Lower leg skin (tissue), 4 donors: ENCODE data around the gene MCMBP. TPM values are rescaled to one million over a fixed set of nuclear protein-coding genes. Genes with fewer than 3 reads are reported as not detected.

Source experiments
- DNase-seq, 2 donors: peaks; one replicate each; pipeline ENCODE4 v3.0.0-alpha.2; 2019; ENCODE audit warnings: low spot score in 2 of 2
- H3K4me3 ChIP-seq: fragments of 200-600 bp; sonication (generic); 2 replicates; pipeline ENCODE4 v1.5.1; 2017; ENCODE audit warnings: mild to moderate bottlenecking, low read depth; ENCODE audit not compliant: poor library complexity, severe bottlenecking
- CTCF ChIP-seq, 3 donors: fragments of 450-650 bp; IDR thresholded peaks; one replicate each; pipeline ENCODE4 v1.5.1; 2016; ENCODE audit warnings: antibody characterized with exemption in 3 of 3, mild to moderate bottlenecking in 3 of 3, moderate library complexity in 2 of 3
- POLR2A ChIP-seq, 2 donors: fragments of 450-650 bp; IDR thresholded peaks; one replicate each; pipeline ENCODE4 v1.6.1; 2016 to 2017; ENCODE audit warnings: antibody characterized with exemption in 2 of 2, mild to moderate bottlenecking in 1 of 2, moderate library complexity in 1 of 2
- WGBS, 2 donors: methylation state at CpG; one replicate each; pipeline ENCODE4 v1.1.5; 2018; 5-methylcytosine and 5-hydroxymethylcytosine counted together
- intact Hi-C: fragments of 100-400 bp; cut with DNase I; formaldehyde crosslinking; loops from one replicate; pipeline ENCODE4 v1.15.0; 2023; ENCODE audit warnings: low total_unique reads
- total RNA-seq, 4 donors: library from RNA; depleted of rRNA; stranded (reverse); fragments of >200 nt; gene quantifications; one replicate each; pipeline ENCODE4 v1.1.0, GENCODE V29; 2016

MCMBP gene
- total RNA-seq, 4 donors from 2014 or later, result 48.6 to 62.5 (median 52.0) TPM

DNA sequence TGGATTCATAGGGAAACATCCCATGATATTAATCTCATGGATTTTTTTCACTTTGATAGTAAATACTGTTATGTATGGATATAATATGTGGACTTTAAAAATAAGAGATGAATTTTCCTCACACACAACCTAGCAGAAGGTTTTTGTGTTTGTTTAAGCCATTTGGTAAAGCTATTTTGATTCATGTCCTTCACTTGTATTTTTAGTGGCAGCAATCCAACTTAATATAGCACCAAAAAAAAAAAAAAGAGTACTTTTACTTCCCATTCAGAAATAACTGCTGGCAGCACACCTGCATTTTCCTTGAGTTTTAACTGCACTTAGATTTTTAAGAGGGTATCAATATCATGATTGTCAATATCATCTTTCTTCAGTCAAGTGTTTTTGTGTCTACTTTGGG is 60.0 kb downstream of the MCMBP start:
- H3K4me3 ChIP-seq, result no peak overlapping the region
- intact Hi-C loops, result no loop called here
- TF ChIP-seq POLR2A (IDR thresholded peaks at IDR 0.05) (no peak), CTCF (IDR thresholded peaks at IDR 0.05) (no peak)
- DNase-seq, result no peak

- intact Hi-C loops, result no loop called here
- no peak overlapping the region for H3K4me3 ChIP-seq
- 79 to 93% methylated on average over 4 of the region's 4 CpGs for WGBS, 2 donors
- no peak for TF ChIP-seq POLR2A (IDR thresholded peaks at IDR 0.05)
- no peak for TF ChIP-seq CTCF (IDR thresholded peaks at IDR 0.05)
- no peak for DNase-seq
These were observed 61.5 kb downstream of the MCMBP start for GRCh38 chr10:119811122-119811521.

- no peak for DNase-seq
- TF ChIP-seq POLR2A (IDR thresholded peaks at IDR 0.05), result no peak
- no peak for TF ChIP-seq CTCF (IDR thresholded peaks at IDR 0.05)
- intact Hi-C loops, result no loop called here
- H3K4me3 ChIP-seq, result no peak overlapping the region
- WGBS, 2 donors, result 87 to 96% methylated on average over 3 of the region's 3 CpGs
These were observed 64.5 kb downstream of the MCMBP start for GRCh38 chr10:119807960-119808697.

- no peak for DNase-seq
- no peak overlapping the region for H3K4me3 ChIP-seq
- intact Hi-C loops, result no loop called here
- no peak for TF ChIP-seq CTCF (IDR thresholded peaks at IDR 0.05)
- TF ChIP-seq POLR2A (IDR thresholded peaks at IDR 0.05), result no peak
- WGBS, 2 donors, result 96% methylated on average over 11 of the region's 11 CpGs
These were observed 66.1 kb downstream of the MCMBP start for GRCh38 chr10:119806334-119807130.

DNA sequence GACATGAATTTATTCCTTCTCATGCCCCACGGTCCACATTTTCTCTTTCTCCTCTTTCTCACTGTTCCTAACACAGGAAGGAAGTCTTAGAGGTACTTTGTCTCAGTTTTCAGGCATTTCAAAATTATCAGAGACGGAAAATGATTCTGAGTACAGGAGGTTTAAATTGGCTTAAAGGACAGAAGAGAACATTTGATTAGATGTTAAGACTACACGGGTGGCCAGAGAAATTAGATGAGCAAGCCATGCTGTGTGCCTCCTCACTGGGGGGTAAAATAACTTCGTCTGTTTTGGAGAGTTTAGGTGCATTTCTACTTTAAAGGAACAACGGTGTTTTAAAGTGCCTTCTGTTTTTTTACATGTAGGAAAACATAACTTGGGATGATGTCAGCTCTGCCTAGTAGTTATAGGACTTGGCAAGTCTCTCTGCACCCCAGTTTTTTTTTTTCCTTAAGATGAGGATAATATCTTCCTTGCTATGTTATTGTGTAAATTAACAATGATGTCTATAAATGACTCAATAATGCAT is 66.9 kb downstream of the MCMBP start:
- intact Hi-C loops, result no loop called here
- 84 to 85% methylated on average over 5 of the region's 5 CpGs for WGBS, 2 donors
- TF ChIP-seq CTCF (IDR thresholded peaks at IDR 0.05), result no peak
- no peak for TF ChIP-seq POLR2A (IDR thresholded peaks at IDR 0.05)
- DNase-seq, result no peak
- no peak overlapping the region for H3K4me3 ChIP-seq
